Amniotic epithelial cell (primary cell): ENCODE data around the gene KRT5.

Source experiments
- DNase-seq: peaks from one replicate; pipeline ENCODE4 v3.0.0-alpha.2; 2010; ENCODE audit warnings: low read depth

The KRT5 gene

GRCh38 chr12:52519826-52520662 lies at the start of gene KRT5:
TSS of gene KRT5 (minus strand) at chr12:52520394. CDS start at chr12:52520296, 98 bp downstream.
- DNase-seq = no peak

GRCh38 chr12:52568111-52568510 lies 47.9 kb upstream of the KRT5 start:
- no peak for DNase-seq

- no peak for DNase-seq
Observed at GRCh38 chr12:52566847-52567291, 46.7 kb upstream of the KRT5 start.

GRCh38 chr12:52564582-52564981 lies 44.4 kb upstream of the KRT5 start:
- DNase-seq = no peak

- DNase-seq = peak; percentile 12
Observed at GRCh38 chr12:52561880-52562449, 41.8 kb upstream of the KRT5 start.

GRCh38 chr12:52559979-52560378 lies 39.8 kb upstream of the KRT5 start:
- DNase-seq = no peak

- no peak for DNase-seq
Observed at GRCh38 chr12:52558781-52559445, 38.7 kb upstream of the KRT5 start.

- no peak for DNase-seq
Observed at GRCh38 chr12:52557476-52557875, 37.3 kb upstream of the KRT5 start.

GRCh38 chr12:52555577-52555976 lies 35.4 kb upstream of the KRT5 start:
- no peak for DNase-seq

GRCh38 chr12:52552681-52553195 lies 32.5 kb upstream of the KRT5 start, which contains the start of gene KRT71:
TSS of gene KRT71 (minus strand) at chr12:52553145. CDS start at chr12:52553077, 68 bp downstream.
- no peak for DNase-seq

GRCh38 chr12:52552055-52552454 lies 31.9 kb upstream of the KRT5 start:
- no peak for DNase-seq

- DNase-seq = no peak
Observed at GRCh38 chr12:52551216-52551865, 31.1 kb upstream of the KRT5 start.

GRCh38 chr12:52546126-52546525 lies 25.9 kb upstream of the KRT5 start:
- no peak for DNase-seq

GRCh38 chr12:52543985-52544883 lies 24.0 kb upstream of the KRT5 start:
- DNase-seq = no peak

GRCh38 chr12:52542785-52543318 lies 22.7 kb upstream of the KRT5 start:
- DNase-seq = no peak

- DNase-seq = no peak
Observed at GRCh38 chr12:52542157-52542556, 22.0 kb upstream of the KRT5 start.

- DNase-seq = no peak
Observed at GRCh38 chr12:52541709-52542108, 21.5 kb upstream of the KRT5 start.

- DNase-seq = no peak
Observed at GRCh38 chr12:52540531-52540930, 20.3 kb upstream of the KRT5 start.

- no peak for DNase-seq
Observed at GRCh38 chr12:52539821-52540173, 19.6 kb upstream of the KRT5 start.

- DNase-seq = peak; percentile 58
Observed at GRCh38 chr12:52539083-52539820, 19.1 kb upstream of the KRT5 start.
